NCI-H1436 treated with DMSO at 0.1 percent for 48 hours (cell line): ENCODE results near the gene TNXB.

Experiments used
- DNase-seq: peaks from one replicate; lab custom pipeline; 2025; lab: John Stamatoyannopoulos, UW

The TNXB gene, protein sequence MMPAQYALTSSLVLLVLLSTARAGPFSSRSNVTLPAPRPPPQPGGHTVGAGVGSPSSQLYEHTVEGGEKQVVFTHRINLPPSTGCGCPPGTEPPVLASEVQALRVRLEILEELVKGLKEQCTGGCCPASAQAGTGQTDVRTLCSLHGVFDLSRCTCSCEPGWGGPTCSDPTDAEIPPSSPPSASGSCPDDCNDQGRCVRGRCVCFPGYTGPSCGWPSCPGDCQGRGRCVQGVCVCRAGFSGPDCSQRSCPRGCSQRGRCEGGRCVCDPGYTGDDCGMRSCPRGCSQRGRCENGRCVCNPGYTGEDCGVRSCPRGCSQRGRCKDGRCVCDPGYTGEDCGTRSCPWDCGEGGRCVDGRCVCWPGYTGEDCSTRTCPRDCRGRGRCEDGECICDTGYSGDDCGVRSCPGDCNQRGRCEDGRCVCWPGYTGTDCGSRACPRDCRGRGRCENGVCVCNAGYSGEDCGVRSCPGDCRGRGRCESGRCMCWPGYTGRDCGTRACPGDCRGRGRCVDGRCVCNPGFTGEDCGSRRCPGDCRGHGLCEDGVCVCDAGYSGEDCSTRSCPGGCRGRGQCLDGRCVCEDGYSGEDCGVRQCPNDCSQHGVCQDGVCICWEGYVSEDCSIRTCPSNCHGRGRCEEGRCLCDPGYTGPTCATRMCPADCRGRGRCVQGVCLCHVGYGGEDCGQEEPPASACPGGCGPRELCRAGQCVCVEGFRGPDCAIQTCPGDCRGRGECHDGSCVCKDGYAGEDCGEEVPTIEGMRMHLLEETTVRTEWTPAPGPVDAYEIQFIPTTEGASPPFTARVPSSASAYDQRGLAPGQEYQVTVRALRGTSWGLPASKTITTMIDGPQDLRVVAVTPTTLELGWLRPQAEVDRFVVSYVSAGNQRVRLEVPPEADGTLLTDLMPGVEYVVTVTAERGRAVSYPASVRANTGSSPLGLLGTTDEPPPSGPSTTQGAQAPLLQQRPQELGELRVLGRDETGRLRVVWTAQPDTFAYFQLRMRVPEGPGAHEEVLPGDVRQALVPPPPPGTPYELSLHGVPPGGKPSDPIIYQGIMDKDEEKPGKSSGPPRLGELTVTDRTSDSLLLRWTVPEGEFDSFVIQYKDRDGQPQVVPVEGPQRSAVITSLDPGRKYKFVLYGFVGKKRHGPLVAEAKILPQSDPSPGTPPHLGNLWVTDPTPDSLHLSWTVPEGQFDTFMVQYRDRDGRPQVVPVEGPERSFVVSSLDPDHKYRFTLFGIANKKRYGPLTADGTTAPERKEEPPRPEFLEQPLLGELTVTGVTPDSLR (N-terminal part only)

DNA sequence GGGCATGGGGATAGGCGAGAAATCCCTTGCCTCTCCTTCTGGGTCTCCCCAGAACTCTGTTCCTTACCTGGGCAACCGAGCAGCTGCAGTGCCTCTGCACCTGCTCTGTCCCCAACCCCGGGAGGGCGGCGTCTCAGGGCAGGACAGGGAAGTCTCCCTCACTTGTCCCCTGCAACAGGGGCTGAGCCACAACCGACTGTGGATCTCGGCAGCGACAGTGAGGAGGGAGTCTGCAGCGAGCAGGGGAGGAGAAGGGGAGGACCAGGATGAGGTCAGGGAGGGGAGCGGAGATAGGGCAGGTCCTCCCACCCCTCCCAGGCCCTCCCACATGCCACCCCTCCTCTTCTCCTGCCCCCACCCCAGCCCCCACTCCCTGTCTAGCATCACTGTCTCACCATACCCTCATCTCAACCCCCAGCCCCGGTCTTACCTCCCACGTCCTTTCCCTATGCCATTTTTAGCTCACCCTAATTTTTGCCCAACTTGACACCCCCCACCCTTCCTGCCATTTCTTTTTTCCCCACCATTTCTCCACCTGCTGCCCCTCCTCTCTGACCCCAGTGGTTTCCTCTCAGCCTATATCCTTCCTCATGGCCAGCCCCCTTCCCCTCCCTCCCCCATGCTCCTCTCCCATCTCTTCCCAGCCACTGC, at the start of gene TNXB:
TSS of gene TNXB (minus strand) at position 225 of the 651 bp plus-strand sequence. CDS start 11,140 bp downstream, outside the sequence.
- no peak for DNase-seq

DNA sequence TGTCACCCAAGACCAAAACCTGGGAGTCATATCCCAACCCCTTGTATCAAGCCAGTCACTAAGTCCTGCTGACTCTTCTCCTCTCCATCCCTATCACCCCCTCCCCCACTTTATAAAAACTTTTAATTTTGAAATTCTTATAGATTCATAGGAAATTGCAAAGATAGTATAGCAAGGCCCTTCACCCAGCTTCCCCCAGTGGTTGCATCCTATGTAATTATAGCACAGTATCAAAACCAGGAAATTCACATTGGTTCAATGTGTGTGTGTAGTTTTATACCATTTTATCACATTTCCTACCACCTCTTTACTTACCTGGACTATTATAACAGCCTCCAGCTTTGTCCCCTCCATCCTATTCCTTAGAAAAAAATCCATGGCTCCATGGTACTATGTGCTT, 48.9 kb upstream of the TNXB start:
- no peak for DNase-seq

DNA sequence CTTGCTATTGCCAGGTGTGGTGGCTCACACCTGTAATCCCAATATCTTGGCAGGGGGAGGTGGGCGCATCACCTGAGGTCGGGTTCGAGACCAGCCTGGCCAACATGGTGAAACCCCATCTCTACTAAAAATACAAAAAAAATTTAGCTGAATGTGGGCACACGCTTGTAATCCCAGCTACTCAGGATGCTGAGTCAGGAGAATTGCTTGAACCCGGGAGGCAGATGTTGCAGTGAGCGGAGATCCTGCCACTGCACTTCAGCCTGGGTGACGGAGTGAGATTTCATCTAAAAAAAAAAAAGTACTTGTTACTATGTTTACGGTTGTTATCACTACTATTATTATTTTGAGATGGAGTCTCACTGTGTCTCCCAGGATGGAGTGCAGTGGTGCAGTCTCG, 47.8 kb upstream of the TNXB start:
- no peak for DNase-seq

DNA sequence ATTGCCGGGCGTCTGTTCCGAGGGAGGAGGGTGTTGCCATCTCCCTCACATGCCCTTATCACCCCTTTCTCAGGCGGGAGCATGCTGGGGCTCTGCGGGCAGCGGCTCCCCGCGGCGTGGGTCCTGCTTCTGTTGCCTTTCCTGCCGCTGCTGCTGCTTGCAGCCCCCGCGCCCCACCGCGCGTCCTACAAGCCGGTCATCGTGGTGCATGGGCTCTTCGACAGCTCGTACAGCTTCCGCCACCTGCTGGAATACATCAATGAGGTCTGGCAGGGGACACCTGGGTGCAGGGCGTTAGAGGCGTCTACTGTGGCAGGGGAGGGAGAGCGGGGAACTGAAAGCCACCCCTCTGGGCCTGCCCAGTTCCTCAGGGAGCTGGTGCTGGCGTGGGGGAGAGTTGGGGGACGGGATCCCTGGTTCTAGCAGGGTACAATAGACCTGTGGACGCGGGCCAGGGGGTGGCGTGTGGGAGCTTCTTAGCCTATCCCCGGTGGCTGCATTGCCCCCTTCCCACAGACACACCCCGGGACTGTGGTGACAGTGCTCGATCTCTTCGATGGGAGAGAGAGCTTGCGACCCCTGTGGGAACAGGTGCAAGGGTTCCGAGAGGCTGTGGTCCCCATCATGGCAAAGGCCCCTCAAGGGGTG, 45.5 kb upstream of the TNXB start:
- no peak for DNase-seq

DNA sequence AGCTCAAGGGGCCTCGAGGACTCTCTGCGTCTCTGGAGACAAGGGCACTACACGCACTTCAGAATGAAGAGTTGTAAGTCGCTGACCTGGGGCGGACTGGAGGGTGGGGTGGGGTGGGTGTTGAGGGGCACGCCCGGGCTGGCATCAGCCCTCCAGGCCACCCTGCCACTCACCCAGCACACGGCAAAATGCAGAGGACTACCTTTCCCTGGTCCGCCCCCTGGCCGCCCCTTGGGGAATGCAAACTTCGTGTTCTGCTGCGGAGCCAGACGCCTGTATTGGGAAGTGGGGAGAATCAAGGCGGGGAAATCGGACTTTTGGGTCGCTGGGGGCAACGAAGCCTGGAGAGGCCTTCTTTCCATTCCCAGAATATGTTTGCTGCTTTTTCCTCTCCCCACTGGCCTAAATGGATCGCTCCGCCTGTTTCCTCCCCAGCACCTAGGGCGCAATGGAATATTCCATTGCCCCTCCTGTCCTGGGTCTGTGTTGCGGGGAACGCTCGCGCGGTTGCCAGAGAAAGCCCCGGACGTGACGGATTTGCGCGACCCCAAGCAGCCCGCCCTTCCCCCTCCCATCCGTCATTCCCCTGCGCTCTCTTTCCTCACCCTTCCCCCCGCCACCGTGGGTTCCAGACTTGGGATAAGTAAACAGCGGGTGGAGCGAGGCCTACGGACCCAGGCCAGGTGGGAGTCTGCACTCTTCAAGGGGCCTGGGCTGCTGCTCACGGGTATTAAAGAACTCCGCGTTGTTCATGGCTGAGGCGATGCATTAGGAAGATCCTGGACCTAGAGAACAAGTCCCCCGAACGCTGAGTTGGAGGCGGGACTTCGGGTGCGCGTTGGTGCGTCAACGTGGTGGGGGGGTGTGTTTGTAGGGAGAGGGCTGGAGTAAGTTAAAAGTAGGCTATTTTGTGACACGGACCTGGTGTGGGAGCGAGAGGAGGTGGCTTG, 44.7 kb upstream of the TNXB start, which contains the start of gene PPT2:
TSS of gene PPT2 (plus strand) at position 578 of the 950 bp plus-strand sequence. CDS start 454 bp downstream, outside the sequence.
- peak; percentile 41 for DNase-seq

DNA sequence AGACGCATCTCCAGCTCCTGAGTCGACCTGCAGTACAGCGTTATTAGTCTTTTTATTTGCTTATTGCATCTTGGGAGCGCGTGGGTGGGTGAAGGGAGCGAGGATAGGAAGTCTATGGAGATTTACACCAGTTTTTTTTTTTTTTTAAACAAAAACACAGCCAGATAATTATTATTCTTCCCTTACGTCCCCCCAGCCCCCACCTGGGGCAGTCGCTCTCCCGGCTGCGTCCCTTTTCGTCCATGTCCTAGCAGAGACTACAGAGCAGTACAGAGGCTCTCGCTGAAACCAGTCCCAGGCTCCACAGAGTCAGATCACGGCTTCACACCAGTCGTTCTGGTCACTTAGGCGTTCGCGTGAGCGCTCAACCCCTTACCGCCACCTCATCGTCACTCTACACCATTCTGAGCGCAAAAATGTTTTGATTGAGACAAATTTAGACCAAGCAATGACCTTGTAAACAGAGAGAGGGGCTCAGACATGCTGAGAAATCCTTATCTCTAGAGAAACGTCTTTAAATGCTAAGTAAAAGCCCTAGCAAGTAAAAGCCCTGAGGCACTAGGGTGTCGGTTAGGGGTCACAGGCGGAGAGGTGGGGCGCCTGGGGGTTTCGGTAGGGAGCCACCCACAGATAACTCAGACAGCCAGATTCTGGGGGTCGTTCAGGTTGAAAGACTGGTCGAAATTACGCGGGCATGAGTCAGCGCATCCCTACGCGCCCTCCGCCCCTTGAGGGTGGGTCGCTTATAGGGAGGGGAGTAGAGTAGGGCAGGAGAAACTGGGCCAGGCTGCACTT, 43.8 kb upstream of the TNXB start:
- DNase-seq = no peak

DNA sequence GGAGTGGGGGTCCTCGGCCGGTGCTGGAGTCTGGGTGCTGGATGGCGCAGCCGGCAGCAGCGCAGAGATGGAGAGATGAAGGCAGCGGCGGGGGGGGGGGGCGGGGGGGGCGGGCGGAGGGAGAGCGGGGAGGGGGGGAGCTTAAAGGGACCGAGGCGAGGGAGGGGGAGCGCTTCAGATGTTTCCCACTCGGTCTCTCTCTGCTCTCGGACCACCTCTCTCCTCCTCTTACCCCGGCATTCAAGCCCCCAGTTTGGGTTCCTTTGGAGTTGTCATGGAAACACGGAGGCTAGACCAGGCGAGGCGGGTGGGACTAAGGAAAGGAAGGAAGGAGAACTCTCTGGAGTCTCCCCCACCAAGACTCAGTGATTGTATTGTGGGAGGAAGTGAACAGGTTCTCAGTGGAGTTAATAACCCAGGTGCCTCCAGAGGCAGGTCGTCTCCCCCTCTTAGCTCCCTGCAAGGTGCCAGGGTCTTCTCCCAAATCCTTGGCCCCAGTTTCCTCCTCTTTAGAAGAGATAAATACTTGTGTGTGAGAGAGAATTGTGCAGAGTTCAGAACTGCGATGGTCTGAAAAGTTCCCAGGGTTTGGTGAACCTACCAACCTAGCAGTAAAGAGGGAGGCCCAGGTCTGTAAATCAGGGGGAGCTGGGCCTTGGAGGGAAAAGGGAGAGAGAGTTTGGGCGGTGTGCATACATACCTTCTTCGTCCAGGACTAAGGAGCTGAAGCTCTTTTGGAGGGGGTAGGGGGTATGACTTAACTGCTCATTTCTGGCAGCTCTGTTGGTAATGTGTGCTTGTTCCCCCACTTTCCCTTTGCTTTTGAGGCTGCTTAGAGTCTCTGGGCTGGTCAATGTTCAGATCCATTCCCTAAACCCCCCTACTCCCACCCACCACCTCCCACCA, 43.0 kb upstream of the TNXB start, which contains the start of gene PRRT1:
TSS of gene PRRT1 (minus strand) at position 77 of the 906 bp plus-strand sequence. CDS start 112 bp downstream, outside the sequence.
- DNase-seq = no peak

DNA sequence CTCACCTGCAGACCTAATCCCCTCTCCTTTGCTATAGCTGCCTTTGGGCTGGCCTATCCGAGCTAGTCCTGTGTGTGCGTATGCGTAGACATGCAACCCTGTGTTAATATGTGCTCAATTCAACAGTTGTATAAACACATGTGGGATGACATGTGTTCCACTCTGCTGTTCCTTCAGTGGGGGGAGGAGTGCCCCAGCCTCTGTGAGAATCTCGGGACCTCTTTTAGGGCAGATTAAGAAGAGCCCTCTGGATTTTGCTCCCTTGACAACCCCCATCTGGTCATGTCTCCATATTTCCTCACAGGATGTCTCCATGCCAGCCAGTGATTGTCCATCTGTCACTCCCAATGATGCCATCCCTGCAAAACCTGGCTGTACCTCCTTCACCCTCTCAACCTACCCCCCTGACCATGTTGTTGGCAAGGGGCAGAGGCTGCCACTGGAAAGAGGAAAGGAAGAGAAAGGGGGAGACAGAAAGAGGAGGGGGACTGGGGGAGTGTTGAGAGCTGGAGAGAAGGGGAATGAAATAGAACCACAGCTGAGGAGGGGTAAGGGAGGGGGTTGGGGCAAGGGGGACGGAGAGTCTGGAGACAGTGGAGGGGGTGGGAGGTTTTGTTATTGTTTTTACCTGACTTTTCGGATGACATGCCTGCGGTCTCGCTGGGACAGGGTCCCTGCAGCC, 42.2 kb upstream of the TNXB start:
- DNase-seq = no peak

DNA sequence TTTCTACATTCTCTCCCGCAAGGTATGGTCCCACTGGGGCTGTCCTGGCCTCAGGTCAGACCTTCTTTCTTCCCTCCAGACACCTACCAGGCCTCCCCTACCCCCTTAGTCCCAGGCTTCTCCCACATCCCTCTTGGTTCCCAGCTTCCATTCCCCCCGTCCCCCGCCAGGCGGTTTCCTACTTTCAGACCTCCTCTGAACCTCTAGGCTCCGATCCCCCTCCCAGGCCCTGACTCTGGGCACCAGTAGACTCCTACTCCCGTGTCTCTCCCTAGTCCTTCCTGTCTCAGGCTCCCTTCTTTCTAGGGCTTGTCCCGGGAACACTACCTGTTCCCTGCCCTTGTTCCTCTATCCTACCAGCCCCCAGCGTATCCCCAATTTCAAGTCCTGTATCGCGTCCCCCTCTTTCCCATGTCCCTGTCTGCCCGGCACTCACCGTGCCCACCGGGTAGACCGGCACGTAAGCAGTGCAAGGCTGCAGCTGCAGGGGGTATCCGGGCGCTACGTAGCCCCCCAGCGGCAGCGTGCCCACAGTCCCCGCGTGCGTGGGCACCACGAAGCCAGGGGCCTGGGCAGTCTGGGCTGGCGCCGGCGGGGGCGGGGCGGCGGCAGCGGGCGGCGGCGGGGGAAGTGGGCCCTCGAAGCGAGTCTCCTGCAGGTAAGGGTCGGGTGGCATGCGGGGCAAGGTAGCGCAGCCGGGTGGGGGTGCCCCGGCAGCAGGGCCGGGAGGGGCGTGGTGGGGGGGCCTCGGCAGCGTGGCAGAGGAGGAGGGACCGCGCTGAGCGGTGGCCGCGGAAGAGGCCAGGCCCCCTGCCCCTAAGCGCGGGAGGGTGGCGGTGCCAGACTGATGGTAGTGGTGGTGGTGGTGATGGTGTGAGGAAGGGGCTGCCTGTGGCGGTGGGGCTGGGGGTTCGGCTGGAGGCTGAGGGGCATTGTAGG, 41.1 kb upstream of the TNXB start:
- no peak for DNase-seq

DNA sequence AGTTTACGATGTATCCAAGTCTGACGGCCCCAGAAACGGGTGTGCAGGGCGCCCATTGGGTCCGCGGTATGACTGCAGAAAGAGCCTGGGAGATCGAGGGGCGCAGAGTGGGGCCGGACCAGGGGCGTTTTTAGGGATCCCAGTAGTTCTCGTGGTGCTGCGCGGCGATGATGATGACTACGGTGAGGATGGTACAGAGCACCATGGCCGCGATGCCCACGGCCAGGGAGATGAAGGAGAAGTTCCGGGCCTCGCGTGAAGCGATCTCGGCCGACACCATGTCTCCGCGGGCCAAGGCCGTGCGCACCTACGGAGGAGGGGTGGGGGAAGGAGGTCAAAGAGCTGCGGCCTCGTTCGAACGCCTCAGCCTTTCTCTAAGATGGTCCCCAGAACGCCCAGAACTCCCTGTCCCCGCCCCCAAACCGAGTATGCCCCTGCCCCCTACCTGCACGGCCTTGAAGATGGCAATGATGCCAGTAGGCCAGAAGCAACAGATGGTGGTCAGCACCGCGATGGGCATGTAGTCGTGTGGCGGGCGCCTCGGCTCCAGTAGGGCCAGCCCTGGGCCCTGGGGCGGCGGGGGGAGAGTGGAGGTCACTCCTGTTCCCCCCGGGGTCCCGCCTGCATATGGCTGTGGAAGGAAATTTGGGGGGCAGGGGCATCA, 40.1 kb upstream of the TNXB start:
- no peak for DNase-seq

DNA sequence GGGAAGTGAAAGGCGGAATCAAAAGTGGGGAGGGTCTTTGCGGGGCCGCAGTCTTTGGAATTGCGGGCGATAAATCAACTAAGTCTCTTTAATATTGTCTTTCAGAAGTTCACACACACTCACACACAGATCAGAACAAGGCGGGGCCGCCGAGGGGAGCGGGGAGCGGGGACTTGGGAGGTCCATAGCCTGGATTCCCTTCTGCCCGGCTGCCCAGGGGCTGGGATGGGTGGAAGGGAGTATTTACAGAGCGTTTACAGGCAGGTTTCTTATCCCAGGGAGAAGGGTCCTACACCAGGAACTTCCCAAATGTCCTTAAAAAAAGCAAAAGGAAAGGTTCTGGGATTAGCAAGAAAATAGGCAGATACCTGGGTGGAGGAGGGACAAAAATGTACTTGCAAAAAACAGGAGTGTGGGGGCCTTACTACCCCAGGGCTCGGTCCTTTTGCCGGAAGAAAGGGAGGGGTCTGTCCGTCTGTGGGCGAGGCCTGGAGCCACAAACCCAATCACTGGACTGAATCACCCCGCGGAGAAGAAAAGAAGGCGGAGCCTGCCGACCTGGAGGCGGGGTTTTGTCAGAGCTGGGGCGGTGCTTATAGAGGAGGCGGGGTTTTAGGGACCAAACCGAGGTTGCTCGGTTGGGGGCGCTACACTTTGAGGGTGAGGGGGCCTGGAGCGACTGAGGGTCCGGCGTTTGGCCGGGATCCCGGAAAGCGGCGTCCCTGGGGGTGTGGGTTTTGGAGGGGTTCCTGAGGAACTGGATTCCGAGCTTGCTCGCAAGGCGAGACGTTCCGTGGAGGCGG, 39.4 kb upstream of the TNXB start:
- no peak for DNase-seq

DNA sequence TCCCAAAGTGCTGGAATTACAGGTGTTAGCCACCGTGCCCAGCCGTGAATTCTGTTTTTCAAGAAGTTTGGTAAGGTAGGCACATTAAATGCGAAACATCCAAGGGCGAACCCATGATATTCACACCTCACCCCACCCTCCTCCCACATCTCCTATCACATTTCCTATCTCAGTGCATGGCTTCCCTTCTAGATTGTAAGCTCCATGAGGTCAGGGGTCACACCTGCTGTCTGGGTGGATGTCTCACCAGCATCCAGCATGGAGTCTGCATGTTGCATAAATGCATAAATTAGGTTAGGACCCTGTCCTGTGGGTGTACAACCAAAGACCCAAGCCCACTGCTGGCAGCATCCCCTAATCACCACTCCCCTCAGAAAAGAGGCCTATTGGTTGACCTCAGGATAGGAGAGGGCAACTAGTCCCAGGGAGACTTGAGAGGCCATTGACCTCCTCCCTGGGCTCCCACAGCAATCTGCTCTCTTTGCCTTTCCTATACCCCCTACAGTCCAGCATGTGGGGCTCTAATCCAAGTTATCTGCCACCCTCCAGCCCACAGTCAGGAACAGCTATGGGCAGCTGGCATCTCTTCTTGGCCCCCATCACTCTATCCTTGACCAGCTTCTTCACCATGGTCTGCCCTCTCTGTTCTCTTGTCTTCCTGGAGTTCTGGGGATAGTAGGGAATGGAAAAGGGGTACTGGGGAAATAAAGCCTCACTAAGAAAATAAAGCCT, 38.4 kb upstream of the TNXB start:
- no peak for DNase-seq

DNA sequence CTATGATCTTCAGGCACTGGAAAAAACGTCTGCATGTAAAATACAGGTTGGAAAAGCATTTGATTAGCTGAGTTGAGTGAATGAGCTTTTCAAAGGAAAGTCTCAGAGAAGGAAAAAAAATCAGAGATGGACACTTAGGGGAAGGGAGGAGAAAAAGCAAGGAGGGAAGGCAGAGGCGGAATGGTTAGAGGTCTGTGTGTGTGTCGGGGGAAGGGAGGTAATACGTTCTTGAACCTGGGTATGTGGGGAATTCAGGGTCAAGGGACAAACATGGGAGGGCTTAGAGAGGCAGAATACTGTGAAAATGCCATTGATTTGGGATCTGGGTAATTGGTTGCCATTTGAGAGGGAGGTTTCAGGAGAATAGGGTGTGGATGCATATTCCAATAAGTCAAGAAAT, 37.5 kb upstream of the TNXB start:
- no peak for DNase-seq

DNA sequence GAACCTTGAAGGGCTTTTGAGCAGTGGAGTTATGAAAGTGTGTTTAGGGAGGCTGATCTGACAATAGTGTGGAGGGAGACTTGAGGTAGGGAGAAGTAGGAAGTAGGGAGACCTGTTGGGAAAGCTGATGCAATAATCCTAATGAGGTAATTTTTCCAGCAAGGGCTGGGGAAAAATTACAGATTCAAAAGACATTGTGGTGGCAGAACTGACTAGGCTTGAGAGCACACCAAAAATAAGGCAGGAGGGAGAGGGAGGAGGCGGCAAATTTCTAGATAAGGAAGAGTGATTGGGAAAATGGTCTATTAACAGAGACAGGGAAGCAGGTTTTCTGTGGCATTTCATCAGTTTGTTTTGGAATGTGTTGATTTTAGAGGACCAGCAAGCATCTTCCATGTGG, 37.1 kb upstream of the TNXB start:
- DNase-seq = no peak
